Stimulated activated CD4-positive, alpha-beta T cell treated with anti-CD3 and anti-CD28 coated beads, Interleukin-4, amount 100 ng/mL, for 48 hours (primary cell): ENCODE data around the gene NTN5.
"Not testable (repeated sequence)": the region's sequence is repeated elsewhere in the genome, so short reads cannot be mapped to it uniquely, and the experiment has no call there.

Experiments used
- DNase-seq, 2 donors: peaks; one replicate each; pipeline ENCODE4 v3.0.0-alpha.2; 2020; ENCODE audit warnings: low read depth in 2 of 2

NTN5 gene

DNA sequence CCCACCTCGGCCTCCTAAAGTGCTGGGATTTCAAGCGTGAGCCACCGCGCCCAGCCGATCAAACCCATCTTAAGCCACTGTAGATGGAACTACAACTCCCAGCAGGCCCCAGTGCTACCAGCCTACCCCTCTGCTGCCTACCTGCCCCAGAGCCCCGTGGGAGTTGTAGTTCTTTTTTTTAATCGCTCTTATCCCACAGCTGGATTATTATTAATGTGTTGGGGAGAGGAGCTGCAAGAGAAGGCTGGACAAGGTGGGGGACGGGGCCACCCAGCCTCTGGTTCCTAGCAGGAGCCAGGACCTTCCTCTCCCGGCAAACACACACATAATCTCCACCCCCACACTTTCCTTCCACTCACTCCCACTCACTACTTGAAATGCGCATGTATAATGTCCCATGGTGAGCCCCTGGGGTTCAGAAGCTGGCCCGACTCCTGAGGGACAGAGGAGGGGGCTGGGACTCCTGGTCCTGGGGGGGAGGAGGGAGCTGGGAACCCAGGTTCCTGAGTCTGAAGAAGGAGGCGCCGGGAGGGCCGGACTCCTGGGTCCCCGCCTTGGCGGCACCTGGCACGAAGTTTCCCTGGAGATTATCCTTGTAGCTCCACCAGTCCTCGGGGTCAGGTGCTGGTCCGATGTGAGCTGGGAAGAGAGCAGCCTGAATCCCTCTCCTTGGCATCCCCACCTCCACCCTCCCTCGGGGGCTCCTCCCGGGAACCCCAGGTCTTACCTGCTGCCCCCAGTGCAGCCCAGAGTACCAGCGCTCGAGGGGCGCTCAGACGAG is 27.8 kb downstream of the NTN5 start:
- DNase-seq = peak; percentile 63 to 65

DNA sequence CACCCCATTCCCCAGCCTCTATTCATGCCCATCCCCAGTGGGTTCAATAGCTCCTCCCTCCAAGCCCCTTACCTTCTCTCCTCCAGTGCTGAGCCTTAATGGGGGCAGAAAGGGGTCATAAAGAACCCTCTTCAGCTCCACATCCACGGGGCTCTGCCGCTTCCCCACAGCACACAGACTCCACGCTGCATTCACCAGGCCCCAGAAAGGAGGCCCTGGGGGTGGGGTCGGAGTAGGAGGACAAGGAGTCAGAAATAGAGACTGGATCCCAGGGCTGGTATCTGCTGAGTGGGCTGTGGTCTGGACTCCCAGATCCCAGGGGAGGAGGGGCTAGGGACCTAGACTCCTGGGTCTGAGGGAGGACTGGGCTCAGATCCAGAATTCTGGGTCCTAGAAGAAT is 28.5 kb downstream of the NTN5 start:
- no peak for DNase-seq

DNA sequence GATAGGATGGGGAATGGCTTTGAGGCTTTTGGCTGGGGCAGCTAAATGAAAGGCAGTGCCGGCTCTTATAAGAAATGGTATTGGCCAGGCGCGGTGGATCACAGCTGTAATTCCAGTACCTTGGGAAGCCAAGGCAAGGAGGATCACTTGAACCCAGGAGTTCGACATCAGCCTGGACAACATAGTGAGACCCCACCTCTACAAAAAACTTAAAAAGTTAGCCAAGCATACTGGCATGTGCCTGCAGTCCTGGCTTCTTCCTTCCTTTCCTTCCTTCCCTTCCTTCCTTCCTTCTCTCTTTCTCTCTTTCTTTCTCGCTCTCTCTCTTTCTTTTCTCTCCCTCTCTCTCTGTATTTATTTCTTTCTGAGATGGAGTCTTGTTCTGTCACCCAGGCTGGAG is 30.0 kb downstream of the NTN5 start:
- no peak for DNase-seq

DNA sequence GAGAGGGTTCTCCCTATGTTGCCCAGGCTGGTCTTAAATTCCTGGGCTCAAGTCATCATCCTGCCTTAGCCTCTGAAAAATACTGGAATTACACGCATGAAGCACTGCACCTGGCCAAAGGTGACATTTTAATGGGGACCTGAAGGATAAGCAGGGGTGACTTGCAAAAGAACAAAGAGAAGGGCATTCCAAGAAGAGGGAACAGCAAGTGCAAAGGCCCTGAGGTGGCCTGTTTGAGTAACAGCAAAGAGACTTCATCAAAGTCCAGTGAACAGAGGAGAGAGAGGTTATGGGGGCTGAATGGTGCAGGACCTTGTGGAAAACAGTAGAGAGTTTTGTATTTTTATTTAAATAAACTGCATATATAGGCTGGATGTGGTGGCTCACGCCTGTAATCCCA is 31.0 kb downstream of the NTN5 start:
- no peak for DNase-seq

DNA sequence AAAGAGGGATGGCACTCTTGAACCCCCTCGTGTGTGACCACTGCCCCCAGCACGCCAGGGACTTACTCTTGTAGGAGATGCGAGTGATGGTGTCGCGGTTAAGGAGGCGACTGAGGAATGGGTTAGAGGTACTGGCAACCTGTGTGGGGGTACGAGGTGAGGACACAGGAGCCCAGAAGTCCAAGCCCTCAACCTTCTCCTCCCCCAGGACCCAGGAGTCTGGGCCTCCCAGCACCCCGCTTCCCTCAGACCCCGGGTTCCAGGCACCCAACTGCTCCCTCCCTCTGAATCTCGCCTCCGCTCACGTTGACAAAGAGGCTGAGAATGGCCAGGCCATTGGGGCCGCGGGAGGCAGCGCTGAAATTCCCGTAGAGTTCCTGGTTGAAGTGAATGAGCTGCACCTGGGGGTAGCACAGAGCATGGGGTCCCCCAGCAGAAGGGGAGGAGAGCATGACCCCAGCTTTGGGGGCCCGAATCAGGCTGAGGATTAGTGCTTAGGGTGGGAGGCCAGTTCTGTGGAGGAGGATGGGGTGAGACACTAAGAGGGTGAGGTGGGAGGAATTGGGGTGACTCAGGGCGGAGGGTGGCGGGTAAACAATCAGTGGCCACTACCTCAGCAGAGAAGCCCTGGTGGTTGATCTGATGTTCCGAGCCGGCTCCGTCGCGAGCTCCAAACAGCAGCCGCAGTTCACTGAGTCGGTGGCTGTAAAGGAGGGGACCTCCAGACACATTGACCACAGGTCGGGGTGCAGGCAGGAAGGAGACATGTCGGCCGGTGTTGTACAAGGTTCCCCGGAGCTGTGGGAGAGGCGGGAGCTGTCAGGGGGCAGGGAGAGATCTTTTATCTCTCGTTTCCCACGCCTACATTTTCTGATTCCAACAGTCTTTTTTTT is 33.1 kb downstream of the NTN5 start:
- DNase-seq = no peak

DNA sequence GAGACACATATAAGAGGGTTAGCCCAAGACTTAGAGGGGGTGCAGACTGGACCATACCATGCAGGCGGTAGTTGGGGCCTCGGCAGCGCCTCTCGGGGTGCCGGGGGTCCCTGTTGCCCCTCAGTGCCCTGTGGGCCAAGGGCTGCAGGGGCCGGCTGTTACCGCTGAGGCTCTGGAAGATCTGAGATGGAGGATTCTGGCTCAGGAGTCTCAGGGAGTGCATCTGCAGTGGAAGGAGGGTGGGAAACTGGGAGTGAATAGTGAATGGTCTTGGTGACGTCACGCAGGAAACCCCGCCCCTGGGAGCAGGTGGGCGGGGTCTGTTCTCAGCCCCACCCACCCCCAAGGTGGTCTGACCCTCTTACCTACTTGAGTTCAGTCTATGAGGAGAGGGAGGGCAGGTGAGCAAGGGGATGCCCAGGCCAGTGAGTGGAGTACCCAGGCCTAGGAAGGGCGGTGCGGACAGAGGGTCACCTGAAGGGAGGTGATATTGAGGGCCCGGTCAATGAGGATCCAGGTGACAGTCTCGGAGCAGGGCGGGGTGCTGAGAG is 33.9 kb downstream of the NTN5 start:
- no peak for DNase-seq

DNA sequence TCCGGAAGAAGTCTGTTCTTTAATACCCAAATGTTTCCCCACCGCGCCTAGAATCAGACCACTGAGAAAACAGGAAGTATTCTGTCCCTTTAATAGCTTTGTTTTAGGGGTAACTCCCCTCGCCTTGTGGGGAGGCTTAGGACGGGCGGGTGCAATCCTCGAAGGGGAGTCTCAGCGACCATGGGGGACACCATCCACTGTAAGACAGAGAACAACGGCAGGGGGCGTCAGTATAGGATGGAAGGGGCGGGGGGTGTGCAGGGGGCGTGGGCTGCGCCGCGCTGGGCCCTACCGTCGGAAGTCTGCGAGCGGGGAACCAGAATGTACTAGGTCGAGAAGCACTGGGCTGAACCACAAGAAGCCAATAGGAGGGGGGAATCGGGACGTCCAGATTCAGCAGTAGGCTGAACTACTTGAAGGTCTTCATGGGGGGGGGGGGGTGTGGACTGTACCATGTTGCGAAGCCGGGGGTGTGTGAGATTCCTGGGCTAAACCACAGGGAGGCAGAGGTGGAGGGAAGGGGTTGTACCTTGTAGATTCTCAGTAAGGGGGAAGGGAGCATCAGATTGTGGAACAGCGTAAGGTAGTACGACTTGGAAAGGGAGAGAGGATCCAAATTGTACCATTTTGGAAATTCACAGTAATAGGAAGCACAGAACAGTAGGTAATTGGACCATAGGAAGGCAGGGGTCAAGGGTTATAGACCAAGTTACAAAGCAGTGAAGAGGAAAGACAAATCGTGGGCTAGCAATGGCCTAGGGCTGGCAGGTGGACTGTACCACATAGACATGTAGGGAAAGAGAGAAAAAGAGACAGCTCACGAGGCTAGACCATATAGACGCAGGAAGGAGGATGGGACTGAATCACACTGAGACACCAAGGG is 34.6 kb downstream of the NTN5 start:
- DNase-seq = peak in 1 of 2 donors; percentile 62

DNA sequence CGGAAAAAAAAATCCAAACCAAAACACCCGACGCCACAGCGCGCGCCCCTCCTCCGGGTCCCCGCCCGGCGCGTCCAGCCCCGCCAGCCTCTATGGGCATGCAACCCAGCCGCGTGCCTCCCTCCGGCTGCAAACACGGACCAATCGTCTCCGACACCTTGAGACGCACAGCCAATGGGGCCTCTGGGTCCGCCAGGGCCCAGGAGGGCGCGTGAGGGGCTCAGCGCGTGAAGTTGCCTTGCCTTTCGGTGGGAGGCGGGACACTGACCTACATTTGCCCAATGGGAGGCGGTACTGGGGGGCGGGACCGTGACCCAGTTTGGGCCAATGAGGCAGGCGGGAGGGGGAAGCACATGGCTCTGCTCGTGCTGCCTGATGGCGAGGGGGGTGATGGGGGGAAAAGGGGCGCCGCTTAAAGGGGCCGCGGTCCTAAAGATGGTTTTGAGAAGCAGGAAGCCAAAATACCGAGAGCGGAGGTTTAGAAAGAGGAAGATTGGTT is 35.3 kb downstream of the NTN5 start:
- DNase-seq = peak; percentile 97 to 98

DNA sequence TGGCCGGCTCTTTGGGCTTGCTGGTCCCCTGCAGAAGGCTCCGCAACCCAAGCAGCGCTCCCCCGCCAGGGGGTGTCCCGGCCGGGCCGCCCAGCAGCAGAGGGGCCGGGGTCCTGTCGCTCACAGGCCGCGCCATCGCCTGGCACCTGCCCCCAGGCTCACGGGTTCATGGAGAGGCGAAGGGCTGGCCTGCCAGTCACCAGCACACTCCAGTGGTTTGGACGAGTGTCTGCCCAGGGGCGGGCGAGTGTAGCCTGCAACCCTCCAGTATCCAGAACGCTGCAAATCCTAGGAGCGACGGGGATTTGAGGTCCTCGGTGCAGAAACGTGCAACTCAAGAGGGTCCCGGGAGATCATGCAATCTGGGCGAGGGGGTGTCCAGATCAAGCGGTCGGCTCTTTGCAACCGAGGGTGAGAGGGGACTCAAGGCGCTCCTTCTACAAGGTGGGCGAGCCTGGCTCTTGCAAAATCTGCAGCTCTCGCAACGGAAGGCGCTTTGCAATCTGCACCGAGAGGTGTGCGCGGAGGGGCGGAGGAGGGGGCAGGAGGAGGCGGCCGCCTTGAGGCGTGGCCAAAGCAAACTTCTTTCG is 35.9 kb downstream of the NTN5 start, which contains the start of gene DBP:
DBP (minus strand) TSS at position 521 of the 590 bp plus-strand sequence; CDS start at position 136, 385 bp downstream.
- DNase-seq = no peak

DNA sequence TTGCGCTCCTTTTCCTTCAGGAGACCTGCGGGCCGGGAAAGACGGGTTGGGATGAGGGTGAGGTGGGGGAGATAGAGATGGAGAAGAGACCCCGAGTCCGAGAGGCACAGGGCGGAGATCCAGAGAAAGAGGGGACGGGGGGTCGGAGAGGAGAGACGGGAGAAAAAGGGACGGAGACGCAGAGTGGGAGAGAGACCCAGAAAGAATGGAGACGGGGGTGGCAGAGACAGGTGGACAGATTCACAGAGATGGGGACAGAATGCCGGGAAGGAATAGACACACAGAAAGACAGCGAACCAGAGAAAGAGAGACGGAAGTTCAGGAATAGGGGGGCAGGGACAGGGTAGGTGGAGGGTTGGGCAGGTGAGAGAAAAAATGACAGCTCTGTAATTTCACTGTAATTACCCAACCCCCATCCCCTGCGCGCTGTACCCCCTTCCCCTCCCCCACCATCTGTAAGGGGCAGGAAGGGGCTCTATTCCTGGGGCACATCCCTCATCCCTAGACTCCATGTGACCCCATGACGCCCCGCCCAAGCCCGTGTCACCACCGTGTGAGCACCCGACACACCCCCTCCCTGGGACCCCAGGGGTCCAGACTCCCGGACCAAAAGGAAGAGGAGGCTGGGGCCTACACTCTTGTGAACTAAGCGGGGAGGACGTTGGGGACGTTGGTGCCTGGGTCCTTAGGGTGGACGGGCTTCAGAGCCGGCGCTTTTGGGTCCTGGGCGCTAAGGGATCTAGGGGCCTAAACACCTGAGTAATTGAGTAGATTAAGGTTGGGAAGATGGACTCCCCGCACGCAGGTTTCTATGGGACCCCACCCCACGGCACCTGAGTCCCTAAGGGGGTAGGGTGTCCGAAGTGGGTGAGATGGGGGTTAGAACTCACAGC is 36.6 kb downstream of the NTN5 start:
- no peak for DNase-seq

DNA sequence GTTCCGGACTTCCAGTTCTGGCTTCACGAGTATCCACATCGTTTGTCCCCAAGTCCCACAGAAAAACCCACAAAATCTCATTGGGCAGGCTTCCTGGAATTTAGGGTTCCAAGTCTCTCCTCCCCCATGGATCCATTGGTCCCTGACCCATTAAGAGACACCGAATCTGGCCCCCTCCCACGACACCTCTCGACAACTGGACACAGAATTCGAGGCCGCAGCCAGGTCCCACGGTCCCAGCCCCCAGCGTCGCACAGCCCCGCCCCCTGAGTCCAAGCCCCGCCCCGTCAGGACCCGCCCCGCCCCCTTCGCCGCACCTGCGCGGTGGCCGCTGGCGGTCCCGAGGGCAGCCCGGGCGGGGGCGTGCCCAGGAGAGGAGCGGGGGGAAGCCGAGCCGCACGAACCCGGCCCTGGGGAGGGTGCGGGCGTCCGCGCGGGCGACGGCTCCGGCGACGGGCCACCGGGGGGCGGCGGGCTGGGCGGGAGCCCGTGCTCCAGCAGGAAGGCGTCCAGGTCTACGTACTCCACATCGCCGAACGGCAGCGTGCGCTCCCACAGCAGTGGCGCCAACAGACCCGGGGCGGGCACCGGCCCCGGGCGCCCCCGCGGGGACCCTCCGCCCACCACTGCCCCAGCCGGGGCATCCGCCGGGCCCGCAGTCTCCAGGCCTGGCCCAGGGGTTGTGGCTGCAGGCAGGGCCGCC is 37.4 kb downstream of the NTN5 start:
- DNase-seq = peak; percentile 57 to 74

DNA sequence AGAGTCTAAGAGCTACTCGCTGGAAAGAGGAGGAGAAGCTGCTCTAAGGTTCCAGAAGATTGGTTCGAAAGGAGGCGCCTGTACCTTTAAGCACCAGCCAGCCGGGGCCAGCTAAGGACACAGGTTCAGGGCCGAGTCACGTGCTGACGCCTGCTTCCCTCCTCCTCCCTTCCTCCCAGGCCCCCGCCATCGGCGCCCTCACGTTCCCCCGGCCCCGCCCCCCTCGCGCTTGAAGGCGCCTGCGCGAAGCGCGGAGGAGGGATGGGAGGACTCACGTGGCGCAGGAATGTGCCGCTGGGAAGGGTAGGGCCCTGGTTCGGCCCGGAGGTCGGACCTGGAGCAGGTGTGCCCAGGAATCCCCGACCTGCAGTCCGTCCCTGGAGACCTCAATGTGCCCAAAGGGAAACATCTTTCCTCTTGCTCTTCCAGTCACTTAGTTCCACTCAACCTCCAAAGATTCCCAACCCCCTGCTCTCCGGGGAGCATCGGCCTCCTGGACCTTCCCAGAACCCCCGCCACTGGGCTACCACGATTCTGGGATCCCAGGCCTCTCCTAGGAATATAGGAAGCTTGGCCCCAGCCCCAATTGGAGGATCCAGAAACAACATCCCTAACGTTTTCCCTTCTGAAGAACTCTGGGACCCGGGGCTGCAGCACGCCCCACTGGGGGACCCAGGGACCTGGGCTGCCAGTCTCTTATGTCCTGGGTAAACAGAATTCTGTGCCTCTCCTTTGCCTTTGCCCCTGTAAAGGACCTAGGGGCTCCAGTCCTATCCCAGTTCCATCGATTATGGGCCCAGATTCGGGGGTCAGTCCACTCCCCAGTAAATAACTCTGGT is 38.2 kb downstream of the NTN5 start:
- DNase-seq = peak; percentile 93 to 95

DNA sequence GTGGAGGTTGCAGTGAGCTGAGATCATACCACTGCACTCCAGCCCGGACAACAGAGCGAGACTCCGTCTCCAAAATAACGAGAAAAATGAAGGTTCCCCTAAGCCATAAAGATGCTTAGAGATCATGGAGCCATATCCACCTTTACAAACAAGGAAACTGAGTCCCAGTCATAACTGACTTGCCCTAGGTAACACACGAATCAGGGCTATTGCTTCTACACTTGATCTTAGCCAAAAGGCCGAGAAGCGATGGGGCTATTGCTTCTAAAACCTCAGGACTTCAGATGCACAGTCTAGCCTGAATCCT is 38.8 kb downstream of the NTN5 start:
- DNase-seq = no peak

DNA sequence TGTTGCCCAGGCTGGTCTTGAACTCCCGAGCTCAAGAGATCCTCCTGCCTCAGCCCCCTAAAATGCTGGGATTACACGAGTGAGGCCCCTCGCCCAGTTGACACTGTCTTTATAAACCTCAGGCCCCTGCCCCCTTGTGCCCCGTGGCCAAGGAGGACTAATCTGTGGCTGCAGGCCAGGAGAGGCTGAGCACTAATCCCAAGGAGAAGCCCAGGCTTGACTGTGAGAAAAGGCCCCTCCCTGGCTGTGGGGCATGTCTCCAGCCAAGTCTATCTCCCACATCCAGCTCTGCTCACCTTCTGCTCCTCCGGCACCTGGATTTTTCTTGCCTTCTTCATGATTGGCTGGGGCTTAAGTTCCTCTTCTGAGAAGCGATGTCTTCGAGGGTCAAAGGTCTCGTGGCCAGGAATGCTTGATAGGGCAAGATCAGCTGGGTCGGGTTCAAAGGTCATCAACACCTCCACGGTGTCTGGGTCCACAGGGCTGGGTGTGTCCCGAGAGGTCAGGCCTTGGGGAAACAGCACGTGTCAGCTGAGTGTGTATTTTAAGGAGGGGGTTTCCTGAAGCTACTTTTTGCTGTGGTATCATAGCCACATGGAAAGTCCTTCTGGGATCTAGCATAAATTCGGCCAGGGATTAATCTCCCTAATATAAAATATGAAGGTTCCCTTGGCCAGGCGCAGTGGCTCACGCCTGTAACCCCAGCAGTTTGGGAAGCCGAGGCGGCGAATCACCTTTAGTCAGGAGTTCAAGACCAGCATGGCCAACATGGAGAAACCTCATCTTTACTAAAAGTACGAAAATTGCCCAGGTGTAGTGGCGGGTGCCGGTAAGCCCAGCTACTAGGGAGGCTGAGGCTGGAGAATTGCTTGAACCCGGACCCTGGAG is 39.4 kb downstream of the NTN5 start:
- no peak for DNase-seq

DNA sequence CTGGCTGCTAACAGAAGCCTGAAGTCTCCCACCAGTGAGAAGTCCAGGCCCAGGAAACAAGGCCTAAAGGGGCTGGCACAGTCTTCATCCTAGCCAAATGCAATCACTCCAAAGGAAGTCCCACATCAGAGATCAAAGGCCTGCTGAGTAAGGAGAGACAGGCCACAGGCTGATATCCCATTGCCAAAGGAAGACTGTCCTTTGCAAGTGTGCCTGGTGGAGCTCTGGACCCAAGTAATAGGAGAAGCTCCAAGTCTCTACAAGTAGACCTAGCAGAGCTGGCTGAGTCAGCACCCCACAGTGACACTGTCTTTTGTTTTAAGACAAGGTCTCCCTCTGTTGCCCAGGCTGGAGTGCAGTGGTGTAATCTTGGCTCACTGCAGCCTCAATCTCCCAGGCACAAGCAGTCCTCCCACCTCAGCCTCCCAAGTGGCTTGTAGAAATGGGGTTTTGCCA is 40.1 kb downstream of the NTN5 start:
- no peak for DNase-seq

DNA sequence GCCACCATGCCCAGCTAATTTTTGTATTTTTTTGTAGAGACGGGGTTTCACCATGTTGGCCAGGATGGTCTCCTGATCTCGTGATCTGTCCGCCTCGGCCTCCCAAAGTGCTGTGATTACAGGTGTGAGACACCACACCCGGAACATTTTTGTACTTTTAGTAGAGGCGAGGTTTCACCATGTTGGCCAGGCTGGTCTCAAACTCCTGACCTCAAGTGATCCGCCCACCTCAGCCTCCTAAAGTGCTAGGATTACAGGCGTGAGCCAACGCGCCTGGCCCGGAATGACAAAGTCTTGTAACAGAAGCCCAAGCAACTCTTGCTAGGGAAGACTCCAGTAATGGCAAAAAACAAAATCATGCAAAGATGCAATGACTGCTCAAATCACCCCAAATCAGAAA is 40.5 kb downstream of the NTN5 start:
- DNase-seq = not testable (repeated sequence)

DNA sequence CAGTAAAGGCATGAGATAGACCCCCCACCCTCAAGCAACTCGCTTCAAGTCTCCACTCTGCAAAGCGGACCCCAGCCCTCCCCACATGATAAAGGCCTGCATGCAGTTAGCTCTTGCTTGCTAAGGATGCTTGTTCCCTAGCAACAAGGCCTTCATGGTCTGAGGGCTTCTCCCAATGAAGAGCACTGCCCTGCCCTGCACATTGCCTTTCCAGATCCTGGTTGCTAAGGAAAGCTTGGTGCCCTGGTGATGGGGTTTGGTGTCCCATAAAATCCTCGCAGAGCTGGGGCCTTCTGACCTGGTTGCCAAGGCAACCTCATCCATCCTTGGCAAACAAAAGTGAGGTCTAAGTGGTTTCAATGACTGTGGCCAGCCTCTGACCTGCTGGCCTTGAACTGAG is 41.6 kb downstream of the NTN5 start:
- no peak for DNase-seq
